Lower leg skin (tissue), 4 donors: Measurements from ENCODE around the gene KLK2. TPM values are rescaled to one million over a fixed set of nuclear protein-coding genes. Genes with fewer than 3 reads are reported as not detected.

ENCODE experiments used
- DNase-seq, 2 donors: peaks; one replicate each; pipeline ENCODE4 v3.0.0-alpha.2; 2019; ENCODE audit warnings: low spot score in 2 of 2
- H3K4me3 ChIP-seq: fragments of 200-600 bp; sonication (generic); 2 replicates; pipeline ENCODE4 v1.5.1; 2017; ENCODE audit warnings: mild to moderate bottlenecking, low read depth; ENCODE audit not compliant: poor library complexity, severe bottlenecking
- POLR2A ChIP-seq, 2 donors: fragments of 450-650 bp; IDR thresholded peaks; one replicate each; pipeline ENCODE4 v1.6.1; 2016 to 2017; ENCODE audit warnings: antibody characterized with exemption in 2 of 2, mild to moderate bottlenecking in 1 of 2, moderate library complexity in 1 of 2
- WGBS, 2 donors: methylation state at CpG; one replicate each; pipeline ENCODE4 v1.1.5; 2018; 5-methylcytosine and 5-hydroxymethylcytosine counted together
- intact Hi-C: fragments of 100-400 bp; cut with DNase I; formaldehyde crosslinking; loops from one replicate; pipeline ENCODE4 v1.15.0; 2023; ENCODE audit warnings: low total_unique reads
- total RNA-seq, 4 donors: library from RNA; depleted of rRNA; stranded (reverse); fragments of >200 nt; gene quantifications; one replicate each; pipeline ENCODE4 v1.1.0, GENCODE V29; 2016
- TF ChIP-seq, protein P1 (sequence below), 3 donors: fragments of 450-650 bp; IDR thresholded peaks; one replicate each; pipeline ENCODE4 v1.5.1; 2016; ENCODE audit warnings: antibody characterized with exemption in 3 of 3, mild to moderate bottlenecking in 3 of 3, moderate library complexity in 2 of 3

The KLK2 gene
- total RNA-seq, 4 donors from 2014 or later = 5.3 to 31.2 TPM; not detected in 2

DNA sequence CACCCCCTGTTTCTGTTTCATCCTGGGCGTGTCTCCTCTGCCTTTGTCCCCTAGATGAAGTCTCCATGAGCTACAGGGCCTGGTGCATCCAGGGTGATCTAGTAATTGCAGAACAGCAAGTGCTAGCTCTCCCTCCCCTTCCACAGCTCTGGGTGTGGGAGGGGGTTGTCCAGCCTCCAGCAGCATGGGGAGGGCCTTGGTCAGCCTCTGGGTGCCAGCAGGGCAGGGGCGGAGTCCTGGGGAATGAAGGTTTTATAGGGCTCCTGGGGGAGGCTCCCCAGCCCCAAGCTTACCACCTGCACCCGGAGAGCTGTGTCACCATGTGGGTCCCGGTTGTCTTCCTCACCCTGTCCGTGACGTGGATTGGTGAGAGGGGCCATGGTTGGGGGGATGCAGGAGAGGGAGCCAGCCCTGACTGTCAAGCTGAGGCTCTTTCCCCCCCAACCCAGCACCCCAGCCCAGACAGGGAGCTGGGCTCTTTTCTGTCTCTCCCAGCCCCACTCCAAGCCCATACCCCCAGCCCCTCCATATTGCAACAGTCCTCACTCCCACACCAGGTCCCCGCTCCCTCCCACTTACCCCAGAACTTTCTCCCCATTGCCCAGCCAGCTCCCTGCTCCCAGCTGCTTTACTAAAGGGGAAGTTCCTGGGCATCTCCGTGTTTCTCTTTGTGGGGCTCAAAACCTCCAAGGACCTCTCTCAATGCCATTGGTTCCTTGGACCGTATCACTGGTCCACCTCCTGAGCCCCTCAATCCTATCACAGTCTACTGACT is 18.4 kb upstream of the KLK2 start, which contains the start of gene KLK3:
Gene KLK3 (plus strand): TSS at position 280 of the 775 bp plus-strand sequence. CDS start 41 bp downstream, at position 321.
- WGBS, 2 donors = 56 to 61% methylated on average over 7 to 8 of the region's 9 CpGs
- DNase-seq = no peak
- TF ChIP-seq POLR2A (IDR thresholded peaks at IDR 0.05) = no peak
- TF ChIP-seq, protein P1, sequence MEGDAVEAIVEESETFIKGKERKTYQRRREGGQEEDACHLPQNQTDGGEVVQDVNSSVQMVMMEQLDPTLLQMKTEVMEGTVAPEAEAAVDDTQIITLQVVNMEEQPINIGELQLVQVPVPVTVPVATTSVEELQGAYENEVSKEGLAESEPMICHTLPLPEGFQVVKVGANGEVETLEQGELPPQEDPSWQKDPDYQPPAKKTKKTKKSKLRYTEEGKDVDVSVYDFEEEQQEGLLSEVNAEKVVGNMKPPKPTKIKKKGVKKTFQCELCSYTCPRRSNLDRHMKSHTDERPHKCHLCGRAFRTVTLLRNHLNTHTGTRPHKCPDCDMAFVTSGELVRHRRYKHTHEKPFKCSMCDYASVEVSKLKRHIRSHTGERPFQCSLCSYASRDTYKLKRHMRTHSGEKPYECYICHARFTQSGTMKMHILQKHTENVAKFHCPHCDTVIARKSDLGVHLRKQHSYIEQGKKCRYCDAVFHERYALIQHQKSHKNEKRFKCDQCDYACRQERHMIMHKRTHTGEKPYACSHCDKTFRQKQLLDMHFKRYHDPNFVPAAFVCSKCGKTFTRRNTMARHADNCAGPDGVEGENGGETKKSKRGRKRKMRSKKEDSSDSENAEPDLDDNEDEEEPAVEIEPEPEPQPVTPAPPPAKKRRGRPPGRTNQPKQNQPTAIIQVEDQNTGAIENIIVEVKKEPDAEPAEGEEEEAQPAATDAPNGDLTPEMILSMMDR (IDR thresholded peaks at IDR 0.05) = no peak
- intact Hi-C loops = no loop called here
- H3K4me3 ChIP-seq = no peak within 1 kb of the TSS

DNA sequence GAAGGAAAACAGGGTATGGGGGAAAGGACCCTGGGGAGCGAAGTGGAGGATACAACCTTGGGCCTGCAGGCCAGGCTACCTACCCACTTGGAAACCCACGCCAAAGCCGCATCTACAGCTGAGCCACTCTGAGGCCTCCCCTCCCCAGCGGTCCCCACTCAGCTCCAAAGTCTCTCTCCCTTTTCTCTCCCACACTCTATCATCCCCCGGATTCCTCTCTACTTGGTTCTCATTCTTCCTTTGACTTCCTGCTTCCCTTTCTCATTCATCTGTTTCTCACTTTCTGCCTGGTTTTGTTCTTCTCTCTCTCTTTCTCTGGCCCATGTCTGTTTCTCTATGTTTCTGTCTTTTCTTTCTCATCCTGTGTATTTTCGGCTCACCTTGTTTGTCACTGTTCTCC is 15.9 kb upstream of the KLK2 start:
- TF ChIP-seq, protein P1 (IDR thresholded peaks at IDR 0.05) = no peak
- no peak for TF ChIP-seq POLR2A (IDR thresholded peaks at IDR 0.05)
- 61 to 69% methylated on average over 6 of the region's 6 CpGs for WGBS, 2 donors
- no peak for DNase-seq
- intact Hi-C loops = no loop called here
- H3K4me3 ChIP-seq = no peak overlapping the region

DNA sequence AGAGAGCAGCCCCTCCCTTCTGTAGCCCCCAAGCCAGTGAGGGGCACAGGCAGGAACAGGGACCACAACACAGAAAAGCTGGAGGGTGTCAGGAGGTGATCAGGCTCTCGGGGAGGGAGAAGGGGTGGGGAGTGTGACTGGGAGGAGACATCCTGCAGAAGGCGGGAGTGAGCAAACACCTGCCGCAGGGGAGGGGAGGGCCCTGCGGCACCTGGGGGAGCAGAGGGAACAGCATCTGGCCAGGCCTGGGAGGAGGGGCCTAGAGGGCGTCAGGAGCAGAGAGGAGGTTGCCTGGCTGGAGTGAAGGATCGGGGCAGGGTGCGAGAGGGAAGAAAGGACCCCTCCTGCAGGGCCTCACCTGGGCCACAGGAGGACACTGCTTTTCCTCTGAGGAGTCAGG is 14.4 kb upstream of the KLK2 start:
- intact Hi-C loops = no loop called here
- no peak for TF ChIP-seq POLR2A (IDR thresholded peaks at IDR 0.05)
- TF ChIP-seq, protein P1 (IDR thresholded peaks at IDR 0.05) = no peak
- no peak for DNase-seq
- H3K4me3 ChIP-seq = no peak overlapping the region
- 12 to 17% methylated on average over 7 of the region's 7 CpGs for WGBS, 2 donors

DNA sequence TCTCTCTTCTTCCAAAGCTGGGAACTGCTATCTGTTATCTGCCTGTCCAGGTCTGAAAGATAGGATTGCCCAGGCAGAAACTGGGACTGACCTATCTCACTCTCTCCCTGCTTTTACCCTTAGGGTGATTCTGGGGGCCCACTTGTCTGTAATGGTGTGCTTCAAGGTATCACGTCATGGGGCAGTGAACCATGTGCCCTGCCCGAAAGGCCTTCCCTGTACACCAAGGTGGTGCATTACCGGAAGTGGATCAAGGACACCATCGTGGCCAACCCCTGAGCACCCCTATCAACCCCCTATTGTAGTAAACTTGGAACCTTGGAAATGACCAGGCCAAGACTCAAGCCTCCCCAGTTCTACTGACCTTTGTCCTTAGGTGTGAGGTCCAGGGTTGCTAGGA is 13.4 kb upstream of the KLK2 start:
- intact Hi-C loops = no loop called here
- WGBS, 2 donors = 87 to 92% methylated on average over 4 of the region's 4 CpGs
- no peak for DNase-seq

DNA sequence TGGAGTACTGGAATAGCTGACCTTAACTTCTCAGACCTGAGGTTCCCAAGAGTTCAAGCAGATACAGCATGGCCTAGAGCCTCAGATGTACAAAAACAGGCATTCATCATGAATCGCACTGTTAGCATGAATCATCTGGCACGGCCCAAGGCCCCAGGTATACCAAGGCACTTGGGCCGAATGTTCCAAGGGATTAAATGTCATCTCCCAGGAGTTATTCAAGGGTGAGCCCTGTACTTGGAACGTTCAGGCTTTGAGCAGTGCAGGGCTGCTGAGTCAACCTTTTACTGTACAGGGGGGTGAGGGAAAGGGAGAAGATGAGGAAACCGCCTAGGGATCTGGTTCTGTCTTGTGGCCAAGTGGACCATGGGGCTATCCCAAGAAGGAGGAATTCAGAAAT is 12.2 kb upstream of the KLK2 start:
- H3K4me3 ChIP-seq = no peak overlapping the region
- DNase-seq = no peak
- TF ChIP-seq POLR2A (IDR thresholded peaks at IDR 0.05) = no peak
- TF ChIP-seq, protein P1 (IDR thresholded peaks at IDR 0.05) = no peak
- intact Hi-C loops = no loop called here
- WGBS, 2 donors = 59 to 76% methylated on average over 5 of the region's 5 CpGs

More for the DNA sequence above, 13.4 kb upstream of the KLK2 start:
- H3K4me3 ChIP-seq = no peak overlapping the region
- TF ChIP-seq, protein P1 (IDR thresholded peaks at IDR 0.05) = no peak
- no peak for TF ChIP-seq POLR2A (IDR thresholded peaks at IDR 0.05)
